SU-DHL-6 (cell line): ENCODE measurements around the gene MTCL1.

Experiments
- H2AFZ ChIP-seq: fragments of 200-600 bp; sonication (generic); 2 replicates; pipeline ENCODE4 v1.6.1; 2014; ENCODE audit warnings: low read depth, mild to moderate bottlenecking, moderate library complexity, mixed read lengths, antibody characterized with exemption, low read length; ENCODE audit not compliant: severe bottlenecking
- H3F3A ChIP-seq: fragments of 200-600 bp; shearing (Covaris generic); 2 replicates; pipeline ENCODE4 v1.6.0; 2016; ENCODE audit warnings: antibody characterized with exemption, mild to moderate bottlenecking; ENCODE audit not compliant: insufficient read depth
- H3K27ac ChIP-seq: fragments of 200-600 bp; sonication (generic); 2 replicates; pipeline ENCODE4 v1.5.1; 2016; ENCODE audit warnings: low read depth, mild to moderate bottlenecking, low read length, moderate library complexity, mixed read lengths
- H3K27me3 ChIP-seq: fragments of 200-600 bp; sonication (generic), shearing (Covaris generic); 2 replicates; pipeline ENCODE4 v1.6.0; 2014; ENCODE audit warnings: mild to moderate bottlenecking, low read length
- H3K36me3 ChIP-seq: fragments of 200-600 bp; sonication (generic); 2 replicates; pipeline ENCODE4 v1.6.1; 2014; ENCODE audit warnings: mild to moderate bottlenecking, low read length, mixed read lengths
- H3K4me2 ChIP-seq: fragments of 300-600, 200-600 bp; shearing (Covaris generic), sonication (generic); 2 replicates; pipeline ENCODE4 v1.6.0; 2014; ENCODE audit warnings: low read length, low read depth, mild to moderate bottlenecking; ENCODE audit not compliant: poor library complexity, severe bottlenecking
- H3K4me3 ChIP-seq: fragments of 200-600 bp; sonication (generic); 2 replicates; pipeline ENCODE4 v1.5.1; 2014; ENCODE audit warnings: antibody characterized with exemption, low read length, mild to moderate bottlenecking, mixed read lengths; ENCODE audit not compliant: insufficient read depth, poor library complexity, severe bottlenecking
- H3K79me2 ChIP-seq: fragments of 200-600 bp; sonication (generic); 2 replicates; pipeline ENCODE4 v1.6.1; 2014; ENCODE audit warnings: mild to moderate bottlenecking, low read length, moderate library complexity; ENCODE audit not compliant: insufficient read depth
- H3K9ac ChIP-seq: fragments of 200-600 bp; sonication (generic); 2 replicates; pipeline ENCODE4 v1.7.0; 2014; ENCODE audit warnings: mild to moderate bottlenecking, low read length
- H3K9me2 ChIP-seq: fragments of 200-600 bp; sonication (generic); replicated peaks from 2 replicates; pipeline ENCODE4 v1.6.1; 2014; ENCODE audit warnings: low read length; ENCODE audit not compliant: insufficient read depth
- H3K9me3 ChIP-seq: fragments of 200-600 bp; sonication (generic); 2 replicates; pipeline ENCODE4 v1.6.1; 2014; ENCODE audit warnings: low read length, mixed read lengths; ENCODE audit not compliant: insufficient read depth
- H4K20me1 ChIP-seq: fragments of 200-600 bp; sonication (generic); 2 replicates; pipeline ENCODE4 v1.6.1; 2014; ENCODE audit warnings: low read depth, mild to moderate bottlenecking, antibody characterized with exemption, low read length, moderate library complexity, mixed read lengths
- EZH2phosphoT487 ChIP-seq: fragments of 200-600 bp; sonication (generic), shearing (Covaris generic); conservative IDR thresholded peaks from 2 replicates; pipeline ENCODE4 v1.6.1; 2018; ENCODE audit warnings: mild to moderate bottlenecking, antibody characterized with exemption, low read length, moderate library complexity, mixed read lengths
- TF ChIP-seq, protein P1 (sequence below): fragments of 200-600 bp; sonication (generic); IDR thresholded peaks from one replicate; pipeline ENCODE4 v1.5.1; 2017; ENCODE audit warnings: antibody characterized with exemption, mild to moderate bottlenecking, low read length, moderate library complexity; ENCODE audit not compliant: insufficient read depth, poor library complexity, severe bottlenecking

MTCL1 gene

DNA sequence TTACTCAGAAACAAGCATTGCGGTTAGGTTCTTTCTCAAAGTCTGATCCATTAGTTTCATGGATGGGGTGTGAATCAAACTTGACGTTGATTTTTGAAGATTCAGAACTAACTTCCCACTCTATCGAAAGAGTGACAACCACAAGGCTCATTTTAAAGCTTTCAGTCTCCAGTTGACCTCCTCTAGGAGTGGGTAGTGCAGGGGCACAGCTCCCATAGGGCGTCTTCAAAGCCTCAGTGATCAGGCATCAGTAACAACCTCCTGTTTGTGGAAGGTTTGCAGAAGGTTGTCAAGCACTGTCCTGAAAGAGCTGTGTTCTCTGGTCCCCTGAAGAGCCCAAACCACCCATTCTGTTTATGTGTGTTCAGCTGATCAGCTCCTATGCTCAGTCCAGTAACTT lies 10.2 kb downstream of the MTCL1 start:
- Histone ChIP-seq H2AFZ (no peak overlapping the region), H4K20me1 (no peaks in the 10 kb centered on the region), H3K9me2 (no peaks in the 10 kb centered on the region), H3K79me2 (no peaks in the 10 kb centered on the region), H3K9me3 (no peaks in the 10 kb centered on the region), H3K27ac (no peak overlapping the region), H3K4me3 (no peak overlapping the region), H3K27me3 (no peaks in the 10 kb centered on the region), H3K9ac (no peak overlapping the region), H3F3A (no peaks in the 10 kb centered on the region), H3K36me3 (no peaks in the 10 kb centered on the region), H3K4me2 (no peak overlapping the region)
- TF ChIP-seq, protein P1, sequence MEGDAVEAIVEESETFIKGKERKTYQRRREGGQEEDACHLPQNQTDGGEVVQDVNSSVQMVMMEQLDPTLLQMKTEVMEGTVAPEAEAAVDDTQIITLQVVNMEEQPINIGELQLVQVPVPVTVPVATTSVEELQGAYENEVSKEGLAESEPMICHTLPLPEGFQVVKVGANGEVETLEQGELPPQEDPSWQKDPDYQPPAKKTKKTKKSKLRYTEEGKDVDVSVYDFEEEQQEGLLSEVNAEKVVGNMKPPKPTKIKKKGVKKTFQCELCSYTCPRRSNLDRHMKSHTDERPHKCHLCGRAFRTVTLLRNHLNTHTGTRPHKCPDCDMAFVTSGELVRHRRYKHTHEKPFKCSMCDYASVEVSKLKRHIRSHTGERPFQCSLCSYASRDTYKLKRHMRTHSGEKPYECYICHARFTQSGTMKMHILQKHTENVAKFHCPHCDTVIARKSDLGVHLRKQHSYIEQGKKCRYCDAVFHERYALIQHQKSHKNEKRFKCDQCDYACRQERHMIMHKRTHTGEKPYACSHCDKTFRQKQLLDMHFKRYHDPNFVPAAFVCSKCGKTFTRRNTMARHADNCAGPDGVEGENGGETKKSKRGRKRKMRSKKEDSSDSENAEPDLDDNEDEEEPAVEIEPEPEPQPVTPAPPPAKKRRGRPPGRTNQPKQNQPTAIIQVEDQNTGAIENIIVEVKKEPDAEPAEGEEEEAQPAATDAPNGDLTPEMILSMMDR, result no peak
- TF ChIP-seq EZH2phosphoT487, result no peak

DNA sequence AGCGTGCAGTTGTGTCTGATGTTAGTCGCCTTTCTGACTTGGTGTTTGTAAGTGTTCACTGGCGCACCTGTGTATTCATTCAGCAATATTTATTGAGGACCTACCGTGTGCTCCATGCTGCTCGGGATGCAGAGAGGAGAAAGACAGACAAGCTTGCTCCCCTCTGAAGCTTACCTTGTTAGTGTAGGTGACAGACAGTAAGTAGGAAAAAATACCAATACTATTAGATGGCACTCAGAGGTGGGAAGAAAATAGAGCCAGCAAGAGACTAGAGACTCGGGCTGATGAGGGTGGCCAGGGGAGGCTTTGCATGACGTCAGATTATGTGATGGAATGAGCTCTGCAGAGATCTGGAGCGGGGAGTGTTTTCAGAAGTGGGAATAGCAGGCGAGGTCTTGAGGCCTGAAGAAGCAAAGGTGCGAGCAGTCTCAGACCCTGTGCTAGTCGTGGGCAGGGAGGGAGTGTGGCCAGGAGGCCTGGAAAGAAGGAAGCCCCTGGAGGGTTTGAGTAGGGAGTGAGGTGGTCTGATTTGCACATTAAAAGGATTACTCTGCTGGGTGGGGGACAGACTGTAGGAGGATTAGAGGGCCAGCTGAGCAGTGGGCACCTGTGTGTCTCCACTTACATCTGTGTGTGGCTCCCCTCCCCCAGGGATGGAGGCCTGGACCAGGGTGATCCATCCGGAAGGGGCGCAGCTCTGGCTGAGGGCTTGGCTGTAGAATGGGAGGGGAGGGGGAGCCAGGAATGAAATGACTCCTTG lies 11.8 kb downstream of the MTCL1 start:
- Histone ChIP-seq H3K9me3 (no peaks in the 10 kb centered on the region), H3K9me2 (no peaks in the 10 kb centered on the region), H3F3A (no peaks in the 10 kb centered on the region), H3K27me3 (no peaks in the 10 kb centered on the region), H2AFZ (no peak overlapping the region), H3K4me2 (no peak overlapping the region), H3K4me3 (no peak overlapping the region), H3K9ac (no peak overlapping the region), H3K36me3 (no peaks in the 10 kb centered on the region), H4K20me1 (no peaks in the 10 kb centered on the region), H3K79me2 (no peaks in the 10 kb centered on the region), H3K27ac (no peak overlapping the region)
- TF ChIP-seq, protein P1, result no peak
- no peak for TF ChIP-seq EZH2phosphoT487

DNA sequence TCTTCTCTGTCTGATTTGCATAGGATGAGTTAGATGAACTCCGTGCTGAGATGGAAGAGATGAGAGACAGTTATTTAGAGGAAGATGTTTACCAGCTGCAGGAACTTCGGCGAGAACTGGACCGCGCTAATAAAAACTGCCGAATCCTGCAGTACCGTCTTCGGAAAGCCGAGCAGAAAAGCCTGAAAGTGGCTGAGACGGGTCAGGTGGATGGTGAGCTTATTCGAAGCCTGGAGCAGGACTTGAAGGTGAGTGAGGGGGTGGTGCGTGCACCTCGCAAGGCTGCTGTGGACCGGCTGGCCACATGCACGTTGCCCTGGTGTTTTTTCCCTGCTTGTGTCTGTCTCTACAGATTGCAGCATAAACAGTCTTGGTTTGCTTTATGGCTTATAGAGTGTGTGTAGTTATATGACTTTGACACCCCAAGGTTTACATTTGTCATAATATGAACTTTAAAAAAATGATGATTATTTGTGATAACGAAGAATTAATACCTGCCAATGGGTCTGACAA lies 13.1 kb downstream of the MTCL1 start:
- Histone ChIP-seq H3K9me3 (no peaks in the 10 kb centered on the region), H4K20me1 (no peaks in the 10 kb centered on the region), H3K4me3 (no peak overlapping the region), H3K9ac (no peak overlapping the region), H3K27me3 (no peaks in the 10 kb centered on the region), H2AFZ (no peak overlapping the region), H3F3A (no peaks in the 10 kb centered on the region), H3K4me2 (no peak overlapping the region), H3K27ac (no peak overlapping the region), H3K36me3 (no peaks in the 10 kb centered on the region), H3K79me2 (no peaks in the 10 kb centered on the region), H3K9me2 (no peaks in the 10 kb centered on the region)
- TF ChIP-seq, protein P1, result no peak
- TF ChIP-seq EZH2phosphoT487, result no peak
